Mucosa of rectum (tissue), 2 donors: Measurements from ENCODE around the gene ST7.

Source experiments
- H3K27ac ChIP-seq, 2 donors: one replicate each; pipeline ENCODE4 v1.7.0; 2013; ENCODE audit warnings: inconsistent platforms in 2 of 2, low read depth in 2 of 2, low read length in 2 of 2
- H3K27me3 ChIP-seq, 2 donors: one replicate each; pipeline ENCODE4 v1.7.0; 2013; ENCODE audit warnings: low read length in 2 of 2; ENCODE audit not compliant: control insufficient read depth in 2 of 2, insufficient read depth in 2 of 2
- H3K36me3 ChIP-seq, 2 donors: one replicate each; pipeline ENCODE4 v1.7.0; 2013; ENCODE audit warnings: low read length in 2 of 2; ENCODE audit not compliant: control insufficient read depth in 2 of 2, insufficient read depth in 2 of 2
- H3K4me1 ChIP-seq, 2 donors: one replicate each; pipeline ENCODE4 v1.7.0; 2013; ENCODE audit warnings: low read length in 2 of 2, mild to moderate bottlenecking in 1 of 2; ENCODE audit not compliant: control insufficient read depth in 2 of 2, insufficient read depth in 2 of 2
- H3K4me3 ChIP-seq, 2 donors: one replicate each; pipeline ENCODE4 v1.7.0; 2013; ENCODE audit warnings: low read length in 2 of 2
- H3K9ac ChIP-seq, 2 donors: one replicate each; pipeline ENCODE4 v1.7.0; 2013; ENCODE audit warnings: low read length in 2 of 2, low read depth in 1 of 2, mild to moderate bottlenecking in 1 of 2
- H3K9me3 ChIP-seq, 2 donors: one replicate each; pipeline ENCODE4 v1.7.0; 2013; ENCODE audit warnings: low read length in 2 of 2; ENCODE audit not compliant: control insufficient read depth in 2 of 2
- donor health status: healthy.
- donor health status: Normal muscosa, but diverticular disease.

Gene ST7

DNA sequence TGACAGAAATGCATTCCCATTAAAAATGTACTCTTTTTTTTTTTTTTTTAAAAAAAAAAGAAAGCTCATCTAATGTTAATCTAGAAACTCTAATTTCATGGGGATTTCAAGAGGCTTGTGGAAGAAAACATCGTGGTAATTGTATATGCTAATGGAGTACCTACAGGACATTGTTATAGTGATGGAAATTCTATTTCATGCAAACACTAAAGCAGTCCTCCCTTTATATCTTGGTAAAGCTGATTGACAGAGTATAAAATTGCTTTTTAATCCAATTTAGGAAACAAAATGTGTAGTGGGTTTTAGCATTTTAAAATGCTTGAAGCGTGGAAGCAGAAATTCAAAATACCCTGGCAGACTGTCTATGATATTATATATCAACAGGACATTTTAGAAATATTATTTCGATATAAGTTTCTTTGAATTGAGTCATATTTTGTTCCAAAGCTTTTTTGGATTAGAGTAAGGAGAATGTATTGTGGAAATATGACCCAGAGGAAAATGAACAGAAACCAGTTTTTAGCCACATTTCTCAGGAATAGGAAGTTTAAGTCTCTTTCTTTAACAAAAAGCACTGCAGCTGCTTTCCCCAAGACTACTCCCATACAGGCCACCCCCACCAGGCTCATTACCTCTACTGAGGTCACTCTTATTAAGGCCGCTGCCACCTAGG lies 247.6 kb downstream of the ST7 start:
- no peak overlapping the region for H3K9ac ChIP-seq
- no peaks in the 10 kb centered on the region for H3K9me3 ChIP-seq
- H3K4me1 ChIP-seq = no peaks in the 10 kb centered on the region
- no peak overlapping the region for H3K27ac ChIP-seq
- no peaks in the 10 kb centered on the region for H3K27me3 ChIP-seq
- no peaks in the 10 kb centered on the region for H3K36me3 ChIP-seq
- no peak overlapping the region for H3K4me3 ChIP-seq

DNA sequence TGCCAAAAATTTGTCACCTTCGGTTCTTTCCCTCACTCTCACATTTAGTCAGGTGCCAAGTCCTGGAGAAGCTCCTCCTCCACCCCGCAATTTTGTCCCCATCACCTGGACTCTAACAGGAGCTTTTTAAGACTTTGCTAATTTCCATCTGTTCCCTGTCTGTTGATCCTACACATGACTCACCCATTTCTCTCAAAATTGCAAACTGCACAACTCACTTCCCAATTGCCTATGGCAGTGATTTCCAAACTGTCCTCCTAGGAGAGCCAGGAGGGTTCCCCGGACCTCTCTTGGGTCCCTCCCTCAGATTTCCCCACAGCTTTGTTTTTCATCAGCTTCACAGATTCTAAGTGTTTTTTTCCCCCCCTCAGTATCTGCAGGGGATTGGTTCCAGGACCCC lies 249.2 kb downstream of the ST7 start:
- Histone ChIP-seq H3K9ac (no peak overlapping the region), H3K27me3 (no peaks in the 10 kb centered on the region), H3K4me1 (no peaks in the 10 kb centered on the region), H3K9me3 (no peaks in the 10 kb centered on the region), H3K36me3 (no peaks in the 10 kb centered on the region), H3K27ac (no peak overlapping the region), H3K4me3 (no peak overlapping the region)

DNA sequence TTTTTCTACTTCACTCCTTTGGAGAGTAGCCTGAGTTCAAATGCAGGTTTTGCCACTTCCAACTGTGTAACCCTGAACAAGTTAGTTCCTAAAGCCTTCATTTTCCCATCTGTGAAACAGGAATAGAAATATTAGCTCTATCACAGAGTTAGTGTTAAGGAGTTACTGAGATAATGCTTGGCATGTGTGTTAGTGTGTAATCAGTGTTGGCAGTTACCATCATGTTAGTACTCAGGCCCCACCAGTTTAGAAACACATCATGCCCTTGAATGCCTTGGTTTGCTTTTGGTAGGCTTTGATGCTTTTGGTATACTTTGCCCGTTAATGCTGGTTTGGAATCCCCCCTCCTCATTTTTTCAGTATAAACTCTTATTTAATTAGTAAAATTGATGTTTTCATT lies 249.9 kb downstream of the ST7 start:
- no peak overlapping the region for H3K9ac ChIP-seq
- H3K27me3 ChIP-seq = no peaks in the 10 kb centered on the region
- H3K36me3 ChIP-seq = no peaks in the 10 kb centered on the region
- no peak overlapping the region for H3K27ac ChIP-seq
- H3K4me1 ChIP-seq = no peaks in the 10 kb centered on the region
- no peaks in the 10 kb centered on the region for H3K9me3 ChIP-seq
- no peak overlapping the region for H3K4me3 ChIP-seq

DNA sequence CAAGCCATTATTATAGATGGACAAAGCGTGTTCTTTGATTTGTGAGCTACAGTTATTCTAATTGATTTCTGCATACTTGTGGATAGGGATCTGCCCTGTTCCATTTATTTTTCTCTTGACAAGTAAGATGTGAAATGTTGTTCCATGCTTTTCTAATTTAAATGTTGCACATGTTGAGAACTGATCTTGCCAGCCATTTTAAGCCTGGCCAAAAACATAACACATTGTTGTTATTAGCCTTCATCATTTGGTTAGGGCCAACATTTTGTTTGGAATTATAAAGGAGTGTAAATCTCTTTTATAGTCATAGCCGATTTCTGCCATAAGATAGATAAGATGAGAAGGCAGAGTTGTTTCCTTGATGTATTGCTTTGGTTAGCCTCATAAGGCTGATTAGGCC lies 252.6 kb downstream of the ST7 start:
- H3K4me1 ChIP-seq = no peaks in the 10 kb centered on the region
- no peak overlapping the region for H3K4me3 ChIP-seq
- H3K27ac ChIP-seq = no peak overlapping the region
- no peak overlapping the region for H3K9ac ChIP-seq
- H3K9me3 ChIP-seq = no peaks in the 10 kb centered on the region
- H3K36me3 ChIP-seq = no peaks in the 10 kb centered on the region
- no peaks in the 10 kb centered on the region for H3K27me3 ChIP-seq

DNA sequence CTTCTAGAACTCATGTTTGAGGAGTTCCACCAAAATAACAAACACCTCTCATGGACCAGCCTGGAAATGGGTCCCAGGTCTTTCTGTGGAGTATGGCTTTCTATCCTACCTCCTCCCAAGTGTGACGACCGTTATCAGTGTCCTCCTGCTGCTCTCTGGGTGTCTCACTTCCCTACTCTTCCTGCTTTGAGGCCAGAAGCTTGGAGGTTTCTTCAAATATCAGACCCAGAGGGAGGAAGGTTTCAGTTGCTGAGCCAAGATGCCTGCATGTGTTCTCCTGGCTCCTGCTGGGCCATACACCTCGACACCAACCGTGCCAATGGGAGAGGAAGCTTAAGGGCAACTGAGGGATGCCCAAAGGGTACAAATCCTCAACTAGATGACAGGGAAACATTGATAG lies 255.0 kb downstream of the ST7 start:
- H3K27ac ChIP-seq = no peak overlapping the region
- no peak overlapping the region for H3K9ac ChIP-seq
- no peaks in the 10 kb centered on the region for H3K27me3 ChIP-seq
- H3K4me3 ChIP-seq = no peak overlapping the region
- H3K9me3 ChIP-seq = no peaks in the 10 kb centered on the region
- H3K4me1 ChIP-seq = no peaks in the 10 kb centered on the region
- H3K36me3 ChIP-seq = no peaks in the 10 kb centered on the region

DNA sequence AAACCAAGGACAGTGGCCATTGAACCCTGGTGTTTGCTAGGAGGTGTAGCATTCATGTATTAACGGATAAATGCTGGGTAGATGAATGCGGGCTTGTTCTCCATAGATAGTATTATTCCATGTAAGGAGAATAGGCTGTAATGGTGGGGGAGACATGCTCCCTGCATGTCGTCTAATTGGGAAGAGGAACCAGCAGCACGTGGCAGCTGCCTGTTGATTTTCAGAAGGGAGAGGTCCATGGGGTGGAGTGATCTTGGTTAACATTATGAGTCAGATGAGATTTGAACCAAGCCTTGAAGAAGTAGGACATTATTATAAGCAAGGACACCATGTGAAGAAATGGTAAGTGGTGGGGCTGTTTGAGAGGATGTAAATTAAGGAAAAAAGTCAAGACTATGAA lies 257.1 kb downstream of the ST7 start:
- Histone ChIP-seq H3K9me3 (no peaks in the 10 kb centered on the region), H3K4me1 (no peaks in the 10 kb centered on the region), H3K4me3 (no peak overlapping the region), H3K9ac (no peak overlapping the region), H3K27me3 (no peaks in the 10 kb centered on the region), H3K36me3 (no peaks in the 10 kb centered on the region), H3K27ac (no peak overlapping the region)

DNA sequence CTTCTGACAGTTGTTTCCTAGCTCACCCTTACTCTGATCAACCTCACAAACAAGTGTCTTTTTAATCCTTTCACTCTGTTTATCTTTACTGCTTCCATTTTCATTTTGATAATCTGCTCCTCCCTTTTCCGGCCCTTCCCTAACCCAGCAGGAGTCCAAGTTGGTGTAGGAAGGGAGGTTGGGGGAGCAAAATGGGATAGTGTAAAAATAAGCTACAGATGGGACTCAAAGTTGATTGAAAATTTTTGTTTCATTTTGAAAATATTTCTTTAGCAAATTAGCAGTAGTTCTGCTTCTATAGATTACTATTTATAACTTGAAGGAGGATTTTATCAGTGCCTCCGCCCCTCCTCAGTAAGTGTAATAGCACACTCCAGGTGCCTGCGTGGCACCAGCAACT lies 257.6 kb downstream of the ST7 start:
- no peak overlapping the region for H3K27ac ChIP-seq
- H3K36me3 ChIP-seq = no peaks in the 10 kb centered on the region

DNA sequence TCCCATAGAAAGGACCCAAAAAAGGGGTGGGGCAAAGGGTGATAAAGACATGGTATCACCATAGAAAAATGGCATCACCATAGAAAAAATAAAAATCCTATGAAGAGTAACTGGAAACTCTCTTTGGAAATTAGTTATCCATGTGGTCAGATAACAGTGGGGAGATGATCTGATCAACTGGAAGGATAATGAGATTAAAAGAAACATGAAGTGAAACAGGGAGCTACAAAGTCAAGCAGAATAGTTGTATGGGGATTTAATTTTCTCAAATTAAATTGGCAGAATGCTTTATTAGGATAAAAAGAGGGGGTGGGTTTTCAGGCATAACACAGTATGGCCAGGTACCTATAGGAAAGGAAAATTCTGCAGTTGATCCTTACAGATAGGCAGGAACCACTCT lies 258.3 kb downstream of the ST7 start:
- Histone ChIP-seq H3K27ac (no peak overlapping the region), H3K27me3 (no peaks in the 10 kb centered on the region), H3K4me1 (no peaks in the 10 kb centered on the region), H3K36me3 (no peaks in the 10 kb centered on the region), H3K9me3 (no peaks in the 10 kb centered on the region), H3K4me3 (no peak overlapping the region), H3K9ac (no peak overlapping the region)

More for the DNA sequence above, 257.6 kb downstream of the ST7 start:
- no peak overlapping the region for H3K4me3 ChIP-seq
- H3K27me3 ChIP-seq = no peaks in the 10 kb centered on the region
- no peaks in the 10 kb centered on the region for H3K4me1 ChIP-seq
- H3K9me3 ChIP-seq = no peaks in the 10 kb centered on the region
- H3K9ac ChIP-seq = no peak overlapping the region

DNA sequence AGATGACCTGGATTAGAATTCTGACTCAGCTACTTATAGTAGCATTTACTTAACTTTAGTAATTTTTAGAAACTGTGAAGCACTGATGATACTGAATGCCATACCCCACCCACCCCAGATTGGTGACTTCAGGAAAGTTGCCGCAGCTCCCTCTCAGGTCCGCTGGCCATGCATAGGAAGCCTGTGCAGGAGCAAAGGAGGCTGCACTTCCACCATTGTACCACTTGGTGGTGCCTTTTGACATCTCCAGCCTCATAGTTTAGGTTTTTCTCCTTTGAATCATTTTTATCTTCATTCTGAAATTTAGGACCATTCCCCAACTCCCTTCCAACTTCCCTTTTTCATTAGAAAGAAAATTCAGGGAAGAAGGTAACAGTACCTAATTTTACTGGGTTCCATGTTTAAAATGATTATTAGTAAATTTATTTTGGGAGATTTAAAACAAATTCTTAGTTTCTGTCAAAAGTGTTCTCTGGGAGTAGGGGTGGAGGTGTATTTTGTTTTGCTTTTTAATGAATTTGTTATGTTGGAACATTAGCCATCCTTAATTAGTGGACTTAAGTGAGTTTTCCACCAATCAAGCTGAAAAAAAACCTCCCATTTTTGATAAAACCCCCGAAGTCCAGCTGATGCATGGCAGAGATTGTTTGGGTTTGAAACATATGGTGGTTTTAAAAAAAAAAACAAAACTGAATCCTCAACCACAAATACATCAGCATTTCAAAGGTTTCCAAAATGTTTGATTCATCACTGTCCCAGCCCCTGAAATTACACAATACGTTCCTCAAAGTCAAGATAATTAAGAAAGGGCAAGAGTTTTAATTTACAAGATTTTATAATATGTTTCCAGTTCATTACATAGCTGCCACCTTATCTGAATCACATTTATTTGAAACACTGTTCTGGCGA lies 259.9 kb downstream of the ST7 start:
- Histone ChIP-seq H3K36me3 (no peaks in the 10 kb centered on the region), H3K4me1 (no peaks in the 10 kb centered on the region), H3K4me3 (no peak overlapping the region), H3K9ac (no peak overlapping the region), H3K27ac (no peak overlapping the region), H3K9me3 (no peaks in the 10 kb centered on the region), H3K27me3 (no peaks in the 10 kb centered on the region)

DNA sequence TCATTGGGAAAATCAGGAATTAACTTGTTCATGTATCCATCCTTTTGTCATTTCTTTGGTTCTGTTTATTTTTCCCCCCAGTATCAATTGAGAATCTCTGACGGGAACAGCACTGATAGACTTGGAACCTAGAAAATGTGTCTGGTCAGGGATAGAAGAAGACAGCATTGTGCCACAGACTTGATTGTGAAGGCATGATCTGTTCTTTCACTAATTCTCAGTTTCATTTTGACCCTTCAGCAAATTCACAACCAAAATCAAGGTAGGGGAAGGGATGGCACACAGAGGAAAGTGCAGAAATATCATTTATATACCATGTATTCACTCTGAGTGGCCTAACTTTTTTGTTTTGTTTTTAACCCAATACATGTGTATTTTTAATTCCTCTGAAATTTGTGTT lies 262.7 kb downstream of the ST7 start:
- Histone ChIP-seq H3K27me3 (no peaks in the 10 kb centered on the region), H3K9me3 (no peaks in the 10 kb centered on the region), H3K9ac (no peak overlapping the region), H3K27ac (no peak overlapping the region), H3K36me3 (peaks cover 0 to 2% of the 10 kb centered on the region in 2 donors), H3K4me1 (no peaks in the 10 kb centered on the region), H3K4me3 (no peak overlapping the region)
